AG09309 (cell line): ENCODE measurements around the gene VKORC1L1.

Source experiments
- DNase-seq: peaks from one replicate; pipeline ENCODE4 v3.0.0-alpha.2; 2010; ENCODE audit warnings: low read depth
- H3K4me3 ChIP-seq: 2 replicates; pipeline ENCODE4 v1.5.1; 2011; ENCODE audit warnings: mild to moderate bottlenecking, low read depth, low read length, moderate library complexity; ENCODE audit not compliant: control insufficient read depth
- CTCF ChIP-seq: IDR thresholded peaks from 2 replicates; pipeline ENCODE4 v1.5.1; 2011; ENCODE audit warnings: mild to moderate bottlenecking, low read depth, low read length, inconsistent platforms; ENCODE audit not compliant: insufficient read depth, control insufficient read depth; ENCODE audit errors: missing control alignments

VKORC1L1 gene

GRCh38 chr7:65966146-65966545 is 93.3 kb downstream of the VKORC1L1 start:
- no peak for TF ChIP-seq CTCF
- no peak for DNase-seq
- no peak overlapping the region for H3K4me3 ChIP-seq

GRCh38 chr7:65967361-65968155 is 94.7 kb downstream of the VKORC1L1 start:
- DNase-seq, result no peak
- no peak overlapping the region for H3K4me3 ChIP-seq
- no peak for TF ChIP-seq CTCF

- H3K4me3 ChIP-seq, result no peak overlapping the region
- no peak for DNase-seq
- TF ChIP-seq CTCF, result no peak
Observed at GRCh38 chr7:65968256-65969185, 95.6 kb downstream of the VKORC1L1 start.

GRCh38 chr7:65971021-65971420 is 98.1 kb downstream of the VKORC1L1 start:
- TF ChIP-seq CTCF, result no peak
- DNase-seq, result no peak
- no peak overlapping the region for H3K4me3 ChIP-seq

GRCh38 chr7:65972976-65973375 is 100.1 kb downstream of the VKORC1L1 start:
- TF ChIP-seq CTCF, result no peak
- H3K4me3 ChIP-seq, result no peak overlapping the region
- DNase-seq, result no peak

- no peak for TF ChIP-seq CTCF
- no peak overlapping the region for H3K4me3 ChIP-seq
- no peak for DNase-seq
Observed at GRCh38 chr7:65974191-65974801, 101.4 kb downstream of the VKORC1L1 start.
